ENCODE data around the gene RBKS. TPM values are rescaled to one million over a fixed set of nuclear protein-coding genes. Genes with fewer than 3 reads are reported as not detected.
A peak's percentile ranks its signal among the peaks of the same experiment; 100 is the strongest.

Gene RBKS
- polyA plus RNA-seq, 1 donor (not counting 4 experiments of a cell fraction or from before 2014, with no cell fraction given): 1.9 TPM

DNA sequence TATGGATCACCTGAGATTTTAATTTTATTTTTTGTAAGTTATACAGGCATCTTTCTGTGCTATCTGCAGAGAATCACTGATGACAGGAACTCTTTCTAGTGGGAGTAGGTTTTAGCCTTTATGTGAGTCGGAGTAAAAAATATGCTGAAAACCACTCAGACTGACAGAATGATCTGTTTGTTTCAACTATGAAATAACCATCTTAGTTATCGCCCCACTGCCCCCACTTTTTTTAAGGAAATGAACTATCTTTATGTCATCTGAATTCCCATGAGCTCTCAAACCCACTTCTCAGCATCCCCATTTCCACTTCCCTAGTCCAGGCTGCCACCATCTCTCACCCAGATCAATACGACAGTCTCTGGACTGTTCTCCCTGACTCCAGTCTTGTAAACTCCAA is 79.7 kb downstream of the RBKS start:
- TF ChIP-seq EZH2 (IDR thresholded peaks at IDR 0.05; ENCODE audit: low read length): no peak
- TF ChIP-seq, protein P1, sequence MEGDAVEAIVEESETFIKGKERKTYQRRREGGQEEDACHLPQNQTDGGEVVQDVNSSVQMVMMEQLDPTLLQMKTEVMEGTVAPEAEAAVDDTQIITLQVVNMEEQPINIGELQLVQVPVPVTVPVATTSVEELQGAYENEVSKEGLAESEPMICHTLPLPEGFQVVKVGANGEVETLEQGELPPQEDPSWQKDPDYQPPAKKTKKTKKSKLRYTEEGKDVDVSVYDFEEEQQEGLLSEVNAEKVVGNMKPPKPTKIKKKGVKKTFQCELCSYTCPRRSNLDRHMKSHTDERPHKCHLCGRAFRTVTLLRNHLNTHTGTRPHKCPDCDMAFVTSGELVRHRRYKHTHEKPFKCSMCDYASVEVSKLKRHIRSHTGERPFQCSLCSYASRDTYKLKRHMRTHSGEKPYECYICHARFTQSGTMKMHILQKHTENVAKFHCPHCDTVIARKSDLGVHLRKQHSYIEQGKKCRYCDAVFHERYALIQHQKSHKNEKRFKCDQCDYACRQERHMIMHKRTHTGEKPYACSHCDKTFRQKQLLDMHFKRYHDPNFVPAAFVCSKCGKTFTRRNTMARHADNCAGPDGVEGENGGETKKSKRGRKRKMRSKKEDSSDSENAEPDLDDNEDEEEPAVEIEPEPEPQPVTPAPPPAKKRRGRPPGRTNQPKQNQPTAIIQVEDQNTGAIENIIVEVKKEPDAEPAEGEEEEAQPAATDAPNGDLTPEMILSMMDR (optimal IDR thresholded peaks at IDR 0.05 in 1 of 3, IDR thresholded peaks at IDR 0.05 in 1 of 3, conservative IDR thresholded peaks at IDR 0.05 in 1 of 3; ENCODE audit: extremely low read depth in 1 of 3, insufficient read depth in 2 of 3, low read length in 3 of 3): no peak
- no peak overlapping the region for H2AFZ ChIP-seq (ENCODE audit: control insufficient read depth, low read length)
- peaks cover 20% of the 10 kb centered on the region for H3K4me1 ChIP-seq (ENCODE audit: control insufficient read depth, extremely low read depth, insufficient read depth, low read length)
- no peak overlapping the region for H3K27ac ChIP-seq (ENCODE audit: control insufficient read depth, insufficient read depth, low read length)
- H3K27me3 ChIP-seq (ENCODE audit: control insufficient read depth, extremely low read depth, insufficient read depth, low read length): no peaks in the 10 kb centered on the region
- no peak for DNase-seq (ENCODE audit: low read depth, low spot score)
- H3K9me3 ChIP-seq (ENCODE audit: control insufficient read depth, low read depth, low read length): no peaks in the 10 kb centered on the region
- no peaks in the 10 kb centered on the region for H3K36me3 ChIP-seq (ENCODE audit: control insufficient read depth in 2 of 2, extremely low read depth in 1 of 2, insufficient read depth in 2 of 2, low read length in 2 of 2)
- no peak overlapping the region for H3K4me3 ChIP-seq (ENCODE audit: control insufficient read depth in 2 of 3, extremely low read depth in 1 of 3, insufficient read depth in 2 of 3, low read depth in 1 of 3, low read length in 3 of 3)
- H3K9me1 ChIP-seq (ENCODE audit: control insufficient read depth, extremely low read depth, insufficient read depth, low read length): no peaks in the 10 kb centered on the region
- dilution Hi-C loops (cut with MboI; ENCODE audit: extremely low pct_ligation_motif_present, low sequenced_read_pairs): no loop called here
- no peaks in the 10 kb centered on the region for H3K79me2 ChIP-seq (ENCODE audit: control insufficient read depth, insufficient read depth, low read length)
- no peak for FAIRE-seq
- no peaks in the 10 kb centered on the region for H4K20me1 ChIP-seq (ENCODE audit: control insufficient read depth, extremely low read depth, insufficient read depth, low read length)
- peak overlapping the region; percentile 31 for H3K4me2 ChIP-seq (ENCODE audit: control insufficient read depth, extremely low read depth, insufficient read depth, low read depth, low read length)
- no peak overlapping the region for H3K9ac ChIP-seq (ENCODE audit: control insufficient read depth, extremely low read depth, insufficient read depth, low read length)

DNA sequence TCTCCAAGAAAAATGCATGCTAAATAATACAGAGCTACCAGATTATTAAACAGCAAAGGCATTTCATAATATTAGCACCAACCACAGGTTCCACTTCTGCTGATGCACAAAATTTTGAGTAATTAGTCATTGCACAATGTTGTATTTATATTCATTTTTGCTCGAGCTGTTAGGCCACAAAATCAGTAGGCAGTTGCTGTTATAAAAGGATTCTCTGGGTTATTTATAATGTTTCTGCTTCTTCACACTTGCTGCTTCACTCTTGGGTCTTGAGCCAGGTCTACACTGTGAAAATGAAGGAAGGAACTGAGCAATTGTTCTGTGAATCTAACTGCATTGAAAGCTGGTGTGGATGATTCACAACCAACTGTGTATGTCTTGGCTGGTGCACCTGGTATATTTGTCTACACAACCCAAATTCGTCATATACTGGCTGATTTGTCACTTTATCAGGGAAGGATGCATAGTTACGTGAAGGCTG is 80.4 kb downstream of the RBKS start:
- FAIRE-seq (peak; percentile 86), DNase-seq (ENCODE audit: low read depth, low spot score) (peak; percentile 81)
- no peaks in the 10 kb centered on the region for H3K9me1 ChIP-seq (ENCODE audit: control insufficient read depth, extremely low read depth, insufficient read depth, low read length)
- H3K4me2 ChIP-seq (ENCODE audit: control insufficient read depth, extremely low read depth, insufficient read depth, low read depth, low read length): peak overlapping the region; percentile 31
- H2AFZ ChIP-seq (ENCODE audit: control insufficient read depth, low read length): no peak overlapping the region
- dilution Hi-C loops (cut with MboI; ENCODE audit: extremely low pct_ligation_motif_present, low sequenced_read_pairs): no loop called here
- H3K4me1 ChIP-seq (ENCODE audit: control insufficient read depth, extremely low read depth, insufficient read depth, low read length): peaks cover 20% of the 10 kb centered on the region
- H3K27me3 ChIP-seq (ENCODE audit: control insufficient read depth, extremely low read depth, insufficient read depth, low read length): no peaks in the 10 kb centered on the region
- H3K79me2 ChIP-seq (ENCODE audit: control insufficient read depth, insufficient read depth, low read length): no peaks in the 10 kb centered on the region
- no peaks in the 10 kb centered on the region for H3K9me3 ChIP-seq (ENCODE audit: control insufficient read depth, low read depth, low read length)
- no peaks in the 10 kb centered on the region for H4K20me1 ChIP-seq (ENCODE audit: control insufficient read depth, extremely low read depth, insufficient read depth, low read length)
- H3K36me3 ChIP-seq (ENCODE audit: control insufficient read depth in 2 of 2, extremely low read depth in 1 of 2, insufficient read depth in 2 of 2, low read length in 2 of 2): no peaks in the 10 kb centered on the region
- TF ChIP-seq, protein P1 (optimal IDR thresholded peaks at IDR 0.05 in 1 of 3, IDR thresholded peaks at IDR 0.05 in 1 of 3, conservative IDR thresholded peaks at IDR 0.05 in 1 of 3; ENCODE audit: extremely low read depth in 1 of 3, insufficient read depth in 2 of 3, low read length in 3 of 3): no peak
- TF ChIP-seq EZH2 (IDR thresholded peaks at IDR 0.05; ENCODE audit: low read length): no peak
- no peak overlapping the region for H3K4me3 ChIP-seq (ENCODE audit: control insufficient read depth in 2 of 3, extremely low read depth in 1 of 3, insufficient read depth in 2 of 3, low read depth in 1 of 3, low read length in 3 of 3)
- peak overlapping the region; percentile 28 for H3K27ac ChIP-seq (ENCODE audit: control insufficient read depth, insufficient read depth, low read length)
- no peak overlapping the region for H3K9ac ChIP-seq (ENCODE audit: control insufficient read depth, extremely low read depth, insufficient read depth, low read length)

All from keratinocyte (primary cell).